CD14-positive monocyte (primary cell): ENCODE results near the gene WDR33. TPM values are rescaled to one million over a fixed set of nuclear protein-coding genes. Genes with fewer than 3 reads are reported as not detected.

Source experiments
- DNase-seq, 3 donors: peaks; one replicate each; pipeline ENCODE4 v3.0.0-alpha.2; 2011 to 2022
- H2AFZ ChIP-seq: 2 replicates; pipeline ENCODE4 v1.6.0; 2012; ENCODE audit warnings: mild to moderate bottlenecking, low read depth, low read length, inconsistent platforms; ENCODE audit not compliant: insufficient read depth, poor library complexity, severe bottlenecking
- H3K27ac ChIP-seq, 2 donors: 1 replicate in 1 of 2; 2 replicates in 1 of 2; pipeline ENCODE4 v1.5.1; 2012 to 2013; ENCODE audit warnings: low read length in 2 of 2, control low read depth in 1 of 2, inconsistent platforms in 1 of 2, low read depth in 1 of 2, mild to moderate bottlenecking in 1 of 2
- H3K27me3 ChIP-seq, 2 donors: one replicate each; pipeline versions ENCODE4 v1.6.0 to v1.6.1; 2011 to 2013; ENCODE audit warnings: low read length in 2 of 2; ENCODE audit not compliant: control insufficient read depth in 2 of 2, insufficient read depth in 2 of 2
- H3K36me3 ChIP-seq, 2 donors: replicated peaks in 1 of 2; 1 replicate in 1 of 2; 2 replicates in 1 of 2; pipeline versions ENCODE4 v1.5.1 to v1.6.1; 2012 to 2013; ENCODE audit warnings: low read length in 2 of 2, control low read depth in 1 of 2, inconsistent platforms in 1 of 2, mild to moderate bottlenecking in 1 of 2; ENCODE audit not compliant: insufficient read depth in 2 of 2, control insufficient read depth in 1 of 2
- H3K4me1 ChIP-seq, 2 donors: 1 replicate in 1 of 2; 2 replicates in 1 of 2; pipeline versions ENCODE4 v1.5.1 to v1.6.1; 2012 to 2013; ENCODE audit warnings: low read length in 2 of 2, control low read depth in 1 of 2, inconsistent platforms in 1 of 2, mild to moderate bottlenecking in 1 of 2, moderate library complexity in 1 of 2; ENCODE audit not compliant: insufficient read depth in 2 of 2, control insufficient read depth in 1 of 2
- H3K4me2 ChIP-seq: replicated peaks from 2 replicates; pipeline ENCODE3; 2012; ENCODE audit warnings: low read length, moderate library complexity, mild to moderate bottlenecking; ENCODE audit not compliant: poor library complexity, severe bottlenecking; ENCODE audit errors: extremely low read depth
- H3K4me3 ChIP-seq, 3 experiments: fragments of 200-600 bp in 1 of 3; sonication (generic) in 1 of 3; replicated peaks in 1 of 3; 1 replicate in 2 of 3; 2 replicates in 1 of 3; pipeline ENCODE4 v1.5.1; 2011 to 2013; ENCODE audit warnings: low read length in 3 of 3, mild to moderate bottlenecking in 3 of 3, control low read depth in 2 of 3, low read depth in 2 of 3, inconsistent platforms in 1 of 3, moderate library complexity in 1 of 3
- H3K79me2 ChIP-seq: 2 replicates; pipeline ENCODE4 v1.6.0; 2012; ENCODE audit warnings: mild to moderate bottlenecking, control low read depth, inconsistent platforms, low read length, moderate library complexity; ENCODE audit not compliant: insufficient read depth
- H3K9ac ChIP-seq: 2 replicates; pipeline ENCODE4 v1.6.0; 2017; ENCODE audit warnings: low read length, mild to moderate bottlenecking; ENCODE audit not compliant: insufficient read depth, poor library complexity, severe bottlenecking
- H3K9me3 ChIP-seq, 2 donors: replicated peaks in 1 of 2; 1 replicate in 1 of 2; 2 replicates in 1 of 2; pipeline versions ENCODE4 v1.5.1 to v1.6.1; 2012 to 2013; ENCODE audit warnings: low read length in 2 of 2, control low read depth in 1 of 2; ENCODE audit not compliant: control insufficient read depth in 1 of 2, insufficient read depth in 1 of 2
- H4K20me1 ChIP-seq: 2 replicates; pipeline ENCODE4 v1.6.0; 2012; ENCODE audit warnings: mild to moderate bottlenecking, low read length, control low read depth, moderate library complexity; ENCODE audit not compliant: insufficient read depth
- H3K27ac Mint-ChIP-seq, 7 donors: one replicate each; pipeline ENCODE4 v1.8.0; 2020; ENCODE audit warnings: mild to moderate bottlenecking in 7 of 7, mixed read lengths in 7 of 7, moderate library complexity in 6 of 7, inconsistent platforms in 2 of 7
- H3K27me3 Mint-ChIP-seq, 3 donors: one replicate each; pipeline ENCODE4 v1.8.0; 2021 to 2022; ENCODE audit warnings: low read depth in 3 of 3, mild to moderate bottlenecking in 3 of 3, mixed read lengths in 3 of 3, moderate library complexity in 3 of 3, inconsistent platforms in 1 of 3
- H3K36me3 Mint-ChIP-seq, 2 donors: one replicate each; pipeline ENCODE4 v1.8.0; 2020; ENCODE audit warnings: mixed read lengths in 2 of 2, inconsistent platforms in 1 of 2, mild to moderate bottlenecking in 1 of 2
- H3K4me1 Mint-ChIP-seq: one replicate; pipeline ENCODE4 v1.8.0; 2020; ENCODE audit warnings: mild to moderate bottlenecking, mixed read lengths
- H3K4me3 Mint-ChIP-seq, 2 donors: one replicate each; pipeline ENCODE4 v1.8.0; 2020; ENCODE audit warnings: mild to moderate bottlenecking in 2 of 2, mixed read lengths in 2 of 2, moderate library complexity in 1 of 2
- H3K9me3 Mint-ChIP-seq, 7 donors: one replicate each; pipeline ENCODE4 v1.8.0; 2020 to 2022; ENCODE audit warnings: mixed read lengths in 7 of 7, mild to moderate bottlenecking in 6 of 7, moderate library complexity in 6 of 7, inconsistent platforms in 2 of 7
- CTCF ChIP-seq: fragments of 200-600 bp; IDR thresholded peaks from one replicate; pipeline ENCODE4 v1.8.0; 2022; ENCODE audit warnings: antibody characterized with exemption, mild to moderate bottlenecking
- WGBS: methylation state at CpG from one replicate; pipeline ENCODE4 v1.1.5; 2013; ENCODE audit warnings: missing lambda C conversion rate; ENCODE audit not compliant: insufficient coverage; 5-methylcytosine and 5-hydroxymethylcytosine counted together
- intact Hi-C, 2 donors: fragments of 100-400 bp; cut with micrococcal nuclease; formaldehyde crosslinking; loops; one replicate each; pipeline versions ENCODE4 v1.15.0 to v1.15.1; 2023
- polyA plus RNA-seq, 3 donors: library from polyadenylated mRNA; depleted of rRNA in 1 of 3; unstranded in 2 of 3; stranded (reverse) in 1 of 3; fragments of 300-500 nt in 2 of 3; fragments of >200 nt in 1 of 3; fragmentation: Illumina TruSeq in 2 of 3; gene quantifications; 1 replicate in 2 of 3; 2 replicates in 1 of 3; pipeline ENCODE4 v1.2.3, GENCODE V29; 2012 to 2021

The WDR33 gene
- polyA plus RNA-seq, 3 donors, result 12.5 to 19.6 (median 12.6) TPM

DNA sequence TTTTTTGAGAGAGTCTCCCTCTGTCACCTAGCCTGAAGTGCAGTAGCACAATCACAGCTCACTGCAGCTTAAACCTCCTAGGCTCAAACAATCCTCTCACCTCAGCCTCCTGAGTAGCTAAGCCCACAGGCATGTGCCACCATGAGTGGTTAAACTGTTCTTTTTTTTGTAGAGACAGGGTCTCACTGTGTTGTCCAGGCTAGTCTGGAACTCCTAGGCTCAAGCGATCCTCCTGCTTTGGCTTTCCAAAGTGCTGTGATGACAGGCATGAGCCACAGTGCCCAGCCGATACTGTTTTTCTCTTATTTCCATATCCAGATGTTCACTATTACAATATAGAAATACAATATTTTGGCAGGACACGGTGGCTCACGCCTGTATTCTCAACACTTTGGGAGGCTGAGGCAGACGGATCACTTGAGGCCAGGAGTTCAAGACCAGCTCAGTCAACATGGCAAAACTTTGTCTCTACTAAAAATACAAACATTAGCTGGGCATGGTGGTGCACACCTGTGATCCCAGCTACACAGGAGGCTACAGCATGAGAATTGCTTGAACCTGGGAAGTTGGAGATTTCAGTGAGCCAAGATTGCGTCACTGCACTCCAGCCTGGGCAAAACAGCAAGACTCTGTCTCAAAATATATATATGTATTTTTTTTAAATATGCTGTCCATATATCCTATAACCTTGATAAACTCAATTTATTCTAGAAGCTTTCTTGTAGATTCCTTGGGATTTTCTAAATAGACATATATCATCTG lies 24.7 kb downstream of the WDR33 start:
- Histone ChIP-seq H3K27ac (peak overlapping the region in 1 of 2 donors; percentile 11), H3K27me3 (no peaks in the 10 kb centered on the region), H4K20me1 (peaks cover 68% of the 10 kb centered on the region), H2AFZ (no peak overlapping the region), H3K9ac (no peak overlapping the region), H3K9me3 (no peaks in the 10 kb centered on the region), H3K4me1 (no peaks in the 10 kb centered on the region), H3K79me2 (peaks cover 70% of the 10 kb centered on the region), H3K4me3 (no peak overlapping the region), H3K4me2 (no peak overlapping the region), H3K36me3 (peaks cover 0 to 6% of the 10 kb centered on the region in 2 donors)
- peaks cover 5 to 12% of the 10 kb centered on the region in 2 donors for H3K36me3 Mint-ChIP-seq
- no peak overlapping the region for H3K4me3 Mint-ChIP-seq
- no peak for TF ChIP-seq CTCF
- H3K4me1 Mint-ChIP-seq, result peaks cover 6% of the 10 kb centered on the region
- H3K9me3 Mint-ChIP-seq, result peaks cover 0 to 2% (median 0%) of the 10 kb centered on the region in 7 donors
- peak overlapping the region in 3 of 7 donors; percentile 22 to 77 (median 65) for H3K27ac Mint-ChIP-seq
- DNase-seq, result no peak
- intact Hi-C loops, result no loop called here
- H3K27me3 Mint-ChIP-seq, result no peaks in the 10 kb centered on the region
- 100% methylated on average over 2 of the region's 6 CpGs for WGBS

DNA sequence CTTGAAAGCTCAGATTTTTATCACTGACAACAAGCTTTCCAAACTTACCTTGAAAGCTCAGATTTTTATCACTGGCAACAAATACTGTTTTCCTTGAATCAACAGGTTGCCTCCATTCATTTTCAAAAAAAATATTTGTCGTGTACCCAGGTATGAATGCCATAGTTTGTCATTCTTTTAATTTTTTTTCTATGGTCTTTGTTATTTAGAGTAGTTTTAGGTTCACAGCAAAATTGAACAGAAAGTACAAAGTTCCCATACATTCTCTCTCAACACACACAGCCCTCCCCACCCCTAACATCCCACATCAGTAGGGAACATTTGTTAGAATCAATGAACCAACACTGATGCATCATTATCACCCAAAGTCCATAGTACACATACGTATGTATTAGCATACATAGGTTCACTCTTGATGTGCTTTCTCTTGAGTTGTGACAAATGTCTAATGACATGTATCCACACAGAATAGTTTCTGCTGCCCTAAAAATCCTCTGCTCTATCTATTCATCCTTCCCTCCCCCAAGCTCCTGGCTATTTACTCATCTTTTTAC lies 25.9 kb downstream of the WDR33 start:
- H3K4me1 ChIP-seq, result no peaks in the 10 kb centered on the region
- H2AFZ ChIP-seq, result no peak overlapping the region
- DNase-seq, result no peak
- no peaks in the 10 kb centered on the region for H3K9me3 Mint-ChIP-seq
- H3K4me3 Mint-ChIP-seq, result no peak overlapping the region
- peaks cover 68% of the 10 kb centered on the region for H4K20me1 ChIP-seq
- peaks cover 6% of the 10 kb centered on the region for H3K4me1 Mint-ChIP-seq
- H3K9me3 ChIP-seq, result no peaks in the 10 kb centered on the region
- H3K27ac Mint-ChIP-seq, result peak overlapping the region in 2 of 7 donors; percentile 19 to 21
- 80% methylated on average over 1 of the region's 2 CpGs for WGBS
- H3K4me2 ChIP-seq, result no peak overlapping the region
- intact Hi-C loops, result no loop called here
- TF ChIP-seq CTCF, result no peak
- peaks cover 0 to 4% of the 10 kb centered on the region in 2 donors for H3K36me3 ChIP-seq
- no peak overlapping the region for H3K9ac ChIP-seq
- no peaks in the 10 kb centered on the region for H3K27me3 ChIP-seq
- H3K27me3 Mint-ChIP-seq, result no peaks in the 10 kb centered on the region
- peak overlapping the region in 1 of 2 donors; percentile 24 for H3K27ac ChIP-seq
- H3K36me3 Mint-ChIP-seq, result peaks cover 2 to 9% of the 10 kb centered on the region in 2 donors
- no peak overlapping the region for H3K4me3 ChIP-seq
- peaks cover 70% of the 10 kb centered on the region for H3K79me2 ChIP-seq
